HepG2 (cell line): ENCODE data around the gene SUB1. TPM values are rescaled to one million over a fixed set of nuclear protein-coding genes. Genes with fewer than 3 reads are reported as not detected.

ENCODE experiments used
- ATF2 ChIP-seq: sonication (generic); formaldehyde crosslinking; IDR thresholded peaks from 2 replicates; pipeline ENCODE4 v1.4.0; 2020; ENCODE audit warnings: missing genetic modification reagents
- DPF2 ChIP-seq: sonication (generic); formaldehyde crosslinking; IDR thresholded peaks from 2 replicates; pipeline ENCODE4 v1.4.0; 2020; ENCODE audit warnings: mild to moderate bottlenecking, low read depth, missing genetic modification reagents, borderline replicate concordance
- FOXA1 ChIP-seq, 2 experiments: fragments of 450-650 bp in 1 of 2; sonication (generic) in 1 of 2; formaldehyde crosslinking in 1 of 2; IDR thresholded peaks; 2 replicates each; pipeline versions ENCODE4 v1.4.0 to v1.6.1; 2016 to 2020; ENCODE audit warnings: missing genetic modification reagents in 1 of 2
- GLI4 ChIP-seq: sonication (generic); formaldehyde crosslinking; IDR thresholded peaks from 2 replicates; pipeline ENCODE4 v1.5.1; 2020; ENCODE audit warnings: missing genetic modification reagents, mild to moderate bottlenecking, moderate library complexity, borderline replicate concordance
- HCFC1 ChIP-seq: fragments of 150-350 bp; IDR thresholded peaks from 2 replicates; pipeline ENCODE4 v1.6.1; 2014; ENCODE audit warnings: low read depth, low read length
- KAT8 ChIP-seq: IDR thresholded peaks from 2 replicates; pipeline ENCODE4 v1.6.1; 2016; ENCODE audit warnings: missing genetic modification reagents, missing compliant biosample characterization
- KLF16 ChIP-seq, 2 experiments: sonication (generic) in 1 of 2; formaldehyde crosslinking in 1 of 2; IDR thresholded peaks; 2 replicates each; pipeline versions ENCODE4 v1.6.1 to v1.8.0; 2016 to 2023; ENCODE audit warnings: missing genetic modification reagents in 2 of 2, missing compliant biosample characterization in 1 of 2
- NFRKB ChIP-seq: fragments of 450-650 bp; IDR thresholded peaks from 2 replicates; pipeline ENCODE4 v1.6.1; 2017
- SAP130 ChIP-seq: IDR thresholded peaks from 2 replicates; pipeline ENCODE4 v1.6.1; 2016; ENCODE audit warnings: low read depth
- SIX1 ChIP-seq: sonication (generic); formaldehyde crosslinking; IDR thresholded peaks from 2 replicates; pipeline ENCODE4 v1.4.0; 2020; ENCODE audit warnings: missing genetic modification reagents, borderline replicate concordance
- SMARCC2 ChIP-seq: fragments of 450-650 bp; IDR thresholded peaks from 2 replicates; pipeline ENCODE4 v1.6.1; 2017; ENCODE audit warnings: antibody characterized with exemption, mild to moderate bottlenecking
- TCF12 ChIP-seq, 2 experiments: fragments of 450-650 bp in 1 of 2; sonication (generic) in 1 of 2; formaldehyde crosslinking in 1 of 2; IDR thresholded peaks; 2 replicates each; pipeline versions ENCODE4 v1.6.1 to v1.8.0; 2017 to 2022; ENCODE audit warnings: antibody characterized with exemption in 1 of 2, mild to moderate bottlenecking in 1 of 2, missing genetic modification reagents in 1 of 2, moderate library complexity in 1 of 2
- ZBTB40 ChIP-seq, 2 experiments: fragments of 450-650 bp in 1 of 2; sonication (generic) in 1 of 2; formaldehyde crosslinking in 1 of 2; IDR thresholded peaks; 2 replicates each; pipeline versions ENCODE4 v1.6.1 to v1.8.0; 2016 to 2022; ENCODE audit warnings: antibody characterized with exemption in 1 of 2, mild to moderate bottlenecking in 1 of 2, missing genetic modification reagents in 1 of 2
- ZMYM2 ChIP-seq: sonication (generic); formaldehyde crosslinking; IDR thresholded peaks from 2 replicates; pipeline ENCODE4 v1.8.0; 2022; ENCODE audit warnings: mild to moderate bottlenecking, missing genetic modification reagents
- polyA plus RNA-seq, 8 experiments: library from polyadenylated mRNA; depleted of rRNA in 3 of 8; stranded (reverse) in 7 of 8; unstranded in 1 of 8; fragments of >200 nt; fragmentation: Illumina TruSeq in 4 of 8; extraction: Trizol in 4 of 8; gene quantifications; 2 replicates each; pipeline versions ENCODE4 v1.2.1 to v1.2.3, GENCODE V29; 2011 to 2016; ENCODE audit warnings: low read depth in 4 of 8, missing spikeins in 1 of 8, mixed read lengths in 1 of 8; ENCODE audit not compliant: insufficient read depth in 1 of 8
- total RNA-seq, 5 experiments: library from RNA; depleted of rRNA; stranded (reverse); fragments of >200 nt; fragmentation: Illumina TruSeq; extraction: Trizol; gene quantifications; 2 replicates each; pipeline ENCODE4 v1.2.3, GENCODE V29; 2016; ENCODE audit warnings: low read depth in 1 of 5

Gene SUB1
- total and polyA plus RNA-seq, 2 of the 13 experiments (the other 11 are each of a cell fraction or from before 2014, with no cell fraction given): 182 to 693 TPM

- TF ChIP-seq GLI4 (CRISPR knock-in tag) (no peak), ZMYM2 (peak; percentile 96), ZBTB40 (IDR thresholded peaks at IDR 0.05) (no peak), ZBTB40 (CRISPR knock-in tag; IDR thresholded peaks at IDR 0.05) (no peak; the same call in 1 of the 2 replicates), HCFC1 (no peak), ATF2 (CRISPR knock-in tag) (peak; percentile 79), KAT8 (peak; percentile 61; the same call in 1 of the 2 replicates), SIX1 (CRISPR knock-in tag) (peak; percentile 83), DPF2 (CRISPR knock-in tag) (peak; percentile 91), NFRKB (no peak), KLF16 (CRISPR knock-in tag; IDR thresholded peaks at IDR 0.05) (0 out of 4 replicates have a peak, but pooled peaks of 1 of the 2 experiments have one; percentile 36), SAP130 (CRISPR knock-in tag) (peak; percentile 74), TCF12 (IDR thresholded peaks at IDR 0.05) (no peak), TCF12 (CRISPR knock-in tag; IDR thresholded peaks at IDR 0.05) (no peak), FOXA1 (IDR thresholded peaks at IDR 0.05) (peak; percentile 91), FOXA1 (CRISPR knock-in tag; IDR thresholded peaks at IDR 0.05) (peak; percentile 97), SMARCC2 (0 out of 2 replicates have a peak, but pooled peaks have one; percentile 60)
Measured at GRCh38 chr5:32574540-32575175, 10.7 kb upstream of the SUB1 start (continued).
